Loucy (cell line): ENCODE data around the gene COL5A1.

ENCODE experiments used
- H2AFZ ChIP-seq: fragments of 200-600 bp; sonication (generic); 2 replicates; pipeline ENCODE4 v1.6.0; 2016; ENCODE audit warnings: antibody characterized with exemption, mild to moderate bottlenecking, low read length, moderate library complexity
- H3F3A ChIP-seq: fragments of 200-600 bp; 2 replicates; pipeline ENCODE4 v1.6.0; 2016; ENCODE audit warnings: antibody characterized with exemption, low read depth, mild to moderate bottlenecking
- H3K27me3 ChIP-seq: fragments of 200-600 bp; sonication (generic); 2 replicates; pipeline ENCODE4 v1.6.1; 2014; ENCODE audit warnings: low read length, mild to moderate bottlenecking; ENCODE audit not compliant: insufficient read depth, poor library complexity, severe bottlenecking
- H3K36me3 ChIP-seq: fragments of 200-600 bp; sonication (generic); 2 replicates; pipeline ENCODE4 v1.6.1; 2016; ENCODE audit warnings: low read length; ENCODE audit not compliant: insufficient read depth
- H3K4me1 ChIP-seq: fragments of 200-600 bp; sonication (generic); 2 replicates; pipeline ENCODE4 v1.5.1; 2014; ENCODE audit warnings: low read length, mild to moderate bottlenecking; ENCODE audit not compliant: insufficient read depth, poor library complexity, severe bottlenecking
- H3K4me2 ChIP-seq: fragments of 200-600 bp; sonication (generic); 2 replicates; pipeline ENCODE4 v1.6.0; 2014; ENCODE audit warnings: antibody characterized with exemption, low read length, low read depth, mild to moderate bottlenecking; ENCODE audit not compliant: poor library complexity, severe bottlenecking
- H3K4me3 ChIP-seq: fragments of 200-600 bp; sonication (generic); 2 replicates; pipeline ENCODE4 v1.5.1; 2014; ENCODE audit warnings: low read length, mild to moderate bottlenecking, mixed read lengths; ENCODE audit not compliant: poor library complexity, severe bottlenecking
- H3K79me2 ChIP-seq: fragments of 200-600 bp; sonication (generic); 2 replicates; pipeline ENCODE4 v1.6.1; 2014; ENCODE audit warnings: low read length; ENCODE audit not compliant: insufficient read depth
- H3K9ac ChIP-seq: fragments of 200-600 bp; sonication (generic); 2 replicates; pipeline ENCODE4 v1.6.0; 2014; ENCODE audit warnings: mild to moderate bottlenecking, low read depth, low read length, moderate library complexity; ENCODE audit not compliant: poor library complexity, severe bottlenecking
- H3K9me2 ChIP-seq: fragments of 200-600 bp; sonication (generic); replicated peaks from 2 replicates; pipeline ENCODE4 v1.6.1; 2016; ENCODE audit warnings: low read depth, low read length, mixed read lengths
- H3K9me3 ChIP-seq: fragments of 200-600 bp; sonication (generic); 2 replicates; pipeline ENCODE4 v1.6.1; 2014; ENCODE audit warnings: mild to moderate bottlenecking, antibody characterized with exemption, low read length, low read depth; ENCODE audit not compliant: insufficient read depth
- H4K20me1 ChIP-seq: fragments of 200-600 bp; sonication (generic); 2 replicates; pipeline ENCODE4 v1.6.0; 2014; ENCODE audit warnings: antibody characterized with exemption, low read length, mild to moderate bottlenecking; ENCODE audit not compliant: insufficient read depth, poor library complexity, severe bottlenecking
- EZH2phosphoT487 ChIP-seq: fragments of 200-600 bp; IDR thresholded peaks from 2 replicates; pipeline ENCODE4 v1.6.1; 2018; ENCODE audit warnings: antibody characterized with exemption, mild to moderate bottlenecking, moderate library complexity, borderline replicate concordance
- TF ChIP-seq, protein P1 (sequence below): fragments of 200-600 bp; sonication (generic); conservative IDR thresholded peaks from 2 replicates; pipeline ENCODE4 v1.5.1; 2014; ENCODE audit warnings: mild to moderate bottlenecking, antibody characterized with exemption, low read length

Gene COL5A1

DNA sequence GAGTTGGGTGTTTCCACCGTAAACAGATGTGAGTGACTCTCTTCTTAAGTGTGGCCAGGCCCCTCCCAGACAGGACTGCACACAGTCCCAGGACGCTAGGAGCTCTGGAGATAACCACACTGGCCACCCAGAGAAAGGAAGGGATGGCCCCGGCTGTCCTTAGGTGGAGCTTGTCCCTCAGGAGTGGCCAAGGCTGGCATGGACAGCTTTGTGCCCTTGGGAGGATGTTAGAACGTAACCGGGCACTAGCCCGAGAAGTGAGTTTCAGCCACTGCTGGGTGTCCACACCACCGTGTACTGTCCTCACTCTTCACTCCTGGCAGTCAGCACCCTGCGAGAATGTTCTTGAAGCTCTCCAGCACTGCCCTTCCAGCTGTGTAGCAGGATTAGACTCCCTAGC, 203.2 kb downstream of the COL5A1 start:
- Histone ChIP-seq H3K27me3 (no peaks in the 10 kb centered on the region), H2AFZ (no peak overlapping the region), H3K79me2 (no peaks in the 10 kb centered on the region), H3K4me3 (no peak overlapping the region), H3K4me2 (no peak overlapping the region), H3K9me2 (no peaks in the 10 kb centered on the region), H4K20me1 (no peaks in the 10 kb centered on the region), H3F3A (no peaks in the 10 kb centered on the region), H3K36me3 (no peaks in the 10 kb centered on the region), H3K9ac (no peak overlapping the region), H3K9me3 (peaks cover 5% of the 10 kb centered on the region; the same call in 1 of the 2 replicates), H3K4me1 (no peaks in the 10 kb centered on the region)
- TF ChIP-seq, protein P1, sequence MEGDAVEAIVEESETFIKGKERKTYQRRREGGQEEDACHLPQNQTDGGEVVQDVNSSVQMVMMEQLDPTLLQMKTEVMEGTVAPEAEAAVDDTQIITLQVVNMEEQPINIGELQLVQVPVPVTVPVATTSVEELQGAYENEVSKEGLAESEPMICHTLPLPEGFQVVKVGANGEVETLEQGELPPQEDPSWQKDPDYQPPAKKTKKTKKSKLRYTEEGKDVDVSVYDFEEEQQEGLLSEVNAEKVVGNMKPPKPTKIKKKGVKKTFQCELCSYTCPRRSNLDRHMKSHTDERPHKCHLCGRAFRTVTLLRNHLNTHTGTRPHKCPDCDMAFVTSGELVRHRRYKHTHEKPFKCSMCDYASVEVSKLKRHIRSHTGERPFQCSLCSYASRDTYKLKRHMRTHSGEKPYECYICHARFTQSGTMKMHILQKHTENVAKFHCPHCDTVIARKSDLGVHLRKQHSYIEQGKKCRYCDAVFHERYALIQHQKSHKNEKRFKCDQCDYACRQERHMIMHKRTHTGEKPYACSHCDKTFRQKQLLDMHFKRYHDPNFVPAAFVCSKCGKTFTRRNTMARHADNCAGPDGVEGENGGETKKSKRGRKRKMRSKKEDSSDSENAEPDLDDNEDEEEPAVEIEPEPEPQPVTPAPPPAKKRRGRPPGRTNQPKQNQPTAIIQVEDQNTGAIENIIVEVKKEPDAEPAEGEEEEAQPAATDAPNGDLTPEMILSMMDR: no peak
- no peak for TF ChIP-seq EZH2phosphoT487

DNA sequence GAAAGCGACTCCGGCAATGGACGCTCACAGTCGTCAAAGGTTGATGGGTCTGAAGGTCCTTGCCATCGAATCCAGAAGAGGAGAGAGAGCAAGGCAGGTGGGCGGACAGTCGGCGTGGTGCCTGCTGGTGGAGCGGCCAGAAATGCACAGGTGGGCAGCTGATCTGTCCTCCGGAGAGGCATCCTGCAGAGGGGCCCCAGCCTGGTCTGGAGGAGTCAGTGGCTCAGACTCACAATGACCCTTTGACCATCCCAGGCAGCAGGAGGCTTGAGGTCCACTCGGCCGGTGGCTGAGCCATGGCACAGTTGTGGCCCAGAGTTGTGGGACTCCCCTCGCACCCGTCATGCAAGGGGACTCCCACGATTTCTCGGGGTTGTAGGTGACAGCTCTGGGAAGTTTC, 204.6 kb downstream of the COL5A1 start:
- no peaks in the 10 kb centered on the region for H3K27me3 ChIP-seq
- no peak overlapping the region for H3K9ac ChIP-seq

GRCh38 chr9:134846699-134847098, 205.1 kb downstream of the COL5A1 start:
- no peaks in the 10 kb centered on the region for H3K79me2 ChIP-seq
- no peaks in the 10 kb centered on the region for H3K4me1 ChIP-seq
- no peak overlapping the region for H2AFZ ChIP-seq
- H4K20me1 ChIP-seq: no peaks in the 10 kb centered on the region
- no peaks in the 10 kb centered on the region for H3K9me2 ChIP-seq
- no peaks in the 10 kb centered on the region for H3F3A ChIP-seq
- no peak overlapping the region for H3K4me2 ChIP-seq
- H3K9me3 ChIP-seq: peaks cover 5% of the 10 kb centered on the region; the same call in 1 of the 2 replicates
- TF ChIP-seq, protein P1: no peak
- no peak for TF ChIP-seq EZH2phosphoT487
- no peaks in the 10 kb centered on the region for H3K36me3 ChIP-seq
- H3K27me3 ChIP-seq: no peaks in the 10 kb centered on the region
- no peak overlapping the region for H3K4me3 ChIP-seq
- H3K9ac ChIP-seq: no peak overlapping the region

More for the DNA sequence above, 204.6 kb downstream of the COL5A1 start:
- TF ChIP-seq EZH2phosphoT487: no peak
- TF ChIP-seq, protein P1: no peak
- H2AFZ ChIP-seq: no peak overlapping the region
- no peak overlapping the region for H3K4me3 ChIP-seq
- no peaks in the 10 kb centered on the region for H4K20me1 ChIP-seq
- no peaks in the 10 kb centered on the region for H3K79me2 ChIP-seq
- no peaks in the 10 kb centered on the region for H3K9me2 ChIP-seq
- no peaks in the 10 kb centered on the region for H3F3A ChIP-seq
- H3K4me1 ChIP-seq: no peaks in the 10 kb centered on the region
- H3K4me2 ChIP-seq: no peak overlapping the region
- H3K9me3 ChIP-seq: peaks cover 5% of the 10 kb centered on the region; the same call in 1 of the 2 replicates
- no peaks in the 10 kb centered on the region for H3K36me3 ChIP-seq
